ENCODE data around the gene SBK1.

Gene SBK1

DNA sequence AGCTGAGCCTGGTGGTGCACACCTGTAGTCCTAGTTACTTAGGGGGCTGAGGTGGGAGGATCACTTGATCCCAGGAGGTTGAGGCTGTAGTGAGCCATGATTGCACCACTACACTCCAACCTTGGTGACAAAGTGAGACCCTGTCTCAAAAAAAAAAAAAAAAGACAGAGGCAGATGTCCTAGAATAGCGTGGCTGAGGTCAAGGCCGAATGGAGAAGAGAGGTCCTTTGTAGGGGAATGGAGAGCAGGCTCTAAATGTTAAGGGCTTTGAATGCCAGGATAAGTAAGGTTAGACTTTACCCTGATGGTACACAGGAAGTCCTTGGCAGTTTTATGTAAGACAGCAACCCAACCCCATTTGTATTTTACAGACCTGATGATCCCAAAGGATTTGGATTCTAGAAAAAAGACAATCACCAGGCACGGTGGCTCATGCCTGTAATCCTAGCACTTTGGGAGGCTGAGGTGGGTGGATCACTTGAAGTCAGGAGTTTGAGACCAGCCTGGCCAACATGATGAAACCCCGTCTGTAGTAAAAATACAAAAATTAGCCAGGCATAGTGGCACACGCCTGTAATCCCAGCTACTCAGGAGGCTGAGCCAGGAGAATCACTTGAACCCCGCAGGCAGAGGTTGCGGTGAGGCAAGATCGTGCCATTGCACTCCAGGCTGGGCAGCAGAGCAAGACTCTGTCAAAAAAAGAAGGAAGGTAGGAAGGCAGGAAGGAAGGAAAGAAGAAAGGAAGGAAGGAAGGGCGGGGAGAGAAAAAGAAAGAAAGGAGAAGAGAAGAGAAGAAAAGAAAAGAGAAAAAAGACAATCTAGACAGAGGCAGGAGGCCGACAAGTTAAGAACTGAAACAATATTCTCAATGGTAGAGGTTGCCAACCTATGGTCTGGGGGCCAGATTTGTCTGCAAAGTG lies 2.1 kb upstream of the SBK1 start:
- Histone ChIP-seq H3K36me3 (no peaks in the 10 kb centered on the region), H3K4me3 (ENCODE audit: low read depth in 1 of 2, low read length in 1 of 2) (no peak overlapping the region), H3K27ac (no peak overlapping the region), H3K4me1 (ENCODE audit: control insufficient read depth in 1 of 2, insufficient read depth in 1 of 2, low read depth in 1 of 2, low read length in 1 of 2) (peaks cover 6 to 12% of the 10 kb centered on the region in 2 experiments), H3K27me3 (peaks cover 76% of the 10 kb centered on the region), H3K9me3 (no peaks in the 10 kb centered on the region)
- no peak for TF ChIP-seq CTCF (IDR thresholded peaks at IDR 0.05)

GRCh38 chr16:28290859-28291254 lies 1.5 kb upstream of the SBK1 start:
- Histone ChIP-seq H3K27ac (no peak overlapping the region), H3K4me1 (ENCODE audit: control insufficient read depth in 1 of 2, insufficient read depth in 1 of 2, low read depth in 1 of 2, low read length in 1 of 2) (peaks cover 6 to 12% of the 10 kb centered on the region in 2 experiments), H3K9me3 (no peaks in the 10 kb centered on the region), H3K27me3 (peaks cover 81% of the 10 kb centered on the region), H3K4me3 (ENCODE audit: low read depth in 1 of 2, low read length in 1 of 2) (no peak overlapping the region), H3K36me3 (no peaks in the 10 kb centered on the region)
- no peak for TF ChIP-seq CTCF (IDR thresholded peaks at IDR 0.05)

DNA sequence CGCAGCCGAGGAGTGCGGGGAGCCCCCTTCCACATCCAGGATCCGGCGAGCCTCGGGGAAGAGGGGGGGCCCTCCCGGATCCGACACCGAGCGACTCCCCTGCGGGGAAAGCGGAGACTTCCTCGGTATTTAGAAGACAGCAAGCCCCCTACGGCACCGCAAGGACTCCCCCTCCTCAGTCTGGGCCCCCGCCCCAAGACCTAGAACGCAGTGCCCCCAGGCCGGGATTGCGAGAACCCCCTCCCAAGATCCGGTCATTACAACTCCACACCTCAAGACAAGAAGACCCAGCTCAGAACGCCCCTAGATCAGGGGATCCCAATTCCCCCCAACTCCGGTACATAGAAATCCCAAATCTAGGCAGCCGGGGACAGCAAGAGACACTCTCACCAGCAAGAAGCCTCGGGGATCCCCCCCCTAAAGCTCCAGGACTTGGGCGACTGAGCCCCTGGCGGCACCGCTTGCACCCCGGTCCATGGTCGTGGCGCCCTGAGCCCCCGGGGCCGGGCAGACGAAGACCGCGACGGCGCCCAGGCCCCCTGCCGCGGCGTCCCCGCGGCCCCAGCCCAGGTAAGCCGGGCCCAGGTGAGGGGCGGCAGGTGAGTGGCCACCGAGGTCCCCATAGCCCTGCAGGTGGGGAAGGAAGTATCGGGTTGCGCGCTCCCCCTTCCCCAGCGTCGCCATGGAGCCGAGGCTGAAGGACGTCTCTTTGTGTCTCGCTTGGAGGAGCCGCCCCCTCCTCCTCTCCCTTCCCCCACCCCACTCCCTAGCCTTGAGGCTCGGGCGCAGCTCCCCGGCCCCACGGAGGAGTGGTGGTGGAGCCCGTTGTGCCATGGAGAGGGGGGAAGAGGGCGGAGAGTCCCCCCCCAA lies 641 bp downstream of the SBK1 start:
- Histone ChIP-seq H3K4me1 (ENCODE audit: control insufficient read depth in 1 of 2, insufficient read depth in 1 of 2, low read depth in 1 of 2, low read length in 1 of 2) (peaks cover 6 to 12% of the 10 kb centered on the region in 2 experiments), H3K9me3 (no peaks in the 10 kb centered on the region), H3K27me3 (peaks cover 78% of the 10 kb centered on the region), H3K27ac (no peak overlapping the region), H3K36me3 (no peaks in the 10 kb centered on the region), H3K4me3 (ENCODE audit: low read depth in 1 of 2, low read length in 1 of 2) (peak overlapping the region; percentile 25 to 28)
- TF ChIP-seq CTCF (IDR thresholded peaks at IDR 0.05): no peak

- H3K27me3 ChIP-seq: peaks cover 72% of the 10 kb centered on the region
- no peak overlapping the region for H3K4me3 ChIP-seq (ENCODE audit: low read depth in 1 of 2, low read length in 1 of 2)
- TF ChIP-seq CTCF (IDR thresholded peaks at IDR 0.05): no peak
- H3K9me3 ChIP-seq: no peaks in the 10 kb centered on the region
- peaks cover 6 to 12% of the 10 kb centered on the region in 2 experiments for H3K4me1 ChIP-seq (ENCODE audit: control insufficient read depth in 1 of 2, insufficient read depth in 1 of 2, low read depth in 1 of 2, low read length in 1 of 2)
- H3K36me3 ChIP-seq: no peaks in the 10 kb centered on the region
- H3K27ac ChIP-seq: no peak overlapping the region
Measured at GRCh38 chr16:28293601-28293960, 1.3 kb downstream of the SBK1 start.

DNA sequence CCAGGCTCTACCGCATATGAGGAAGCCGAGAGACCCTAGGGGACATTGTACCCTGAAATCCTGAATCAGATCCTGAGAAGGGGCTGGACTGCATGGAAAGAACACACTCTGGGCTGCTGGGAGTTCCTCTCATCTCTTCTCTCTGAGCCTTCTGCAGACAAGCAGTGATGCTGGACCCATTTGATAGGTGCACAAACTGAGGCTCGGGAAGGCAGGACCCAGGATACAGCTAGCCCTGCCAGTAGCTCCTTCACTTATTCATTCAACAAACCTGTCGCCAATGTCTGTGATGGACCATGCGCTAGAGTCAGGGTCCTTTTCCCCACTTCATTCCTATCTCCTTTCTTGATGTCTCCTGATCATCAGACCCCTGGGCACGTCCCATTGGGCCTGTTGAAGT lies 1.9 kb downstream of the SBK1 start:
- Histone ChIP-seq H3K9me3 (no peaks in the 10 kb centered on the region), H3K4me3 (ENCODE audit: low read depth in 1 of 2, low read length in 1 of 2) (no peak overlapping the region), H3K27ac (no peak overlapping the region), H3K27me3 (peaks cover 66% of the 10 kb centered on the region), H3K36me3 (no peaks in the 10 kb centered on the region), H3K4me1 (ENCODE audit: control insufficient read depth in 1 of 2, insufficient read depth in 1 of 2, low read depth in 1 of 2, low read length in 1 of 2) (peaks cover 6 to 12% of the 10 kb centered on the region in 2 experiments)
- TF ChIP-seq CTCF (IDR thresholded peaks at IDR 0.05): no peak

Measured in neutrophil (primary cell).